Upper lobe of left lung (tissue), 6 donors: Measurements from ENCODE around the gene IRF2BP1. TPM values are rescaled to one million over a fixed set of nuclear protein-coding genes. Genes with fewer than 3 reads are reported as not detected.

Experiments used
- ATAC-seq, 2 donors: fragments of 200-7000 bp; cut with Tn5 transposase; one replicate each; pipeline ENCODE4 v1.9.1; 2022; ENCODE audit warnings: mild to moderate bottlenecking in 2 of 2, moderate library complexity in 2 of 2; ENCODE audit not compliant: low FRiP score in 2 of 2
- DNase-seq, 2 donors: peaks; one replicate each; pipeline ENCODE4 v3.0.0-alpha.2; 2019 to 2020
- H3K27ac ChIP-seq, 4 donors: fragments of 200-600 bp; sonication (generic); one replicate each; pipeline ENCODE4 v1.5.1; 2016 to 2019
- H3K27me3 ChIP-seq, 4 donors: fragments of 200-600 bp; sonication (generic); one replicate each; pipeline ENCODE4 v1.5.1; 2017 to 2019
- H3K36me3 ChIP-seq, 4 donors: fragments of 200-600 bp; sonication (generic); one replicate each; pipeline ENCODE4 v1.5.1; 2016 to 2019
- H3K4me1 ChIP-seq, 4 donors: fragments of 200-600 bp; sonication (generic); one replicate each; pipeline ENCODE4 v1.5.1; 2018 to 2019
- H3K4me3 ChIP-seq, 4 donors: fragments of 200-600 bp; sonication (generic); one replicate each; pipeline ENCODE4 v1.5.1; 2017 to 2019; ENCODE audit warnings: mild to moderate bottlenecking in 2 of 4, moderate library complexity in 1 of 4
- H3K9me3 ChIP-seq, 4 donors: fragments of 200-600 bp; sonication (generic); one replicate each; pipeline ENCODE4 v1.5.1; 2018 to 2019
- EP300 ChIP-seq, 4 donors: sonication (generic); formaldehyde crosslinking; IDR thresholded peaks; one replicate each; pipeline ENCODE4 v1.5.1; 2017; ENCODE audit warnings: antibody characterized with exemption in 4 of 4, control low read depth in 2 of 4
- POLR2A ChIP-seq, 4 donors: fragments of 450-650 bp; IDR thresholded peaks; one replicate each; pipeline ENCODE4 v1.5.1; 2016 to 2017; ENCODE audit warnings: antibody characterized with exemption in 4 of 4, mild to moderate bottlenecking in 2 of 4
- POLR2AphosphoS5 ChIP-seq, 2 donors: sonication (generic); formaldehyde crosslinking; IDR thresholded peaks; one replicate each; pipeline ENCODE4 v1.5.1; 2017; ENCODE audit warnings: antibody characterized with exemption in 2 of 2
- WGBS, 2 donors: methylation state at CpG; one replicate each; pipeline ENCODE4 v1.1.5; 2017 to 2018; 5-methylcytosine and 5-hydroxymethylcytosine counted together
- total RNA-seq, 6 donors: library from RNA; depleted of rRNA in 4 of 6; stranded (reverse); fragments of >200 nt in 4 of 6; gene quantifications; one replicate each; pipeline versions ENCODE4 v1.1.0 to v1.2.1, GENCODE V29; 2016 to 2021
- TF ChIP-seq, protein P1 (sequence below), 6 experiments: fragments of 450-650 bp in 4 of 6; fragments of 200-600 bp in 2 of 6; sonication (generic) in 2 of 6; IDR thresholded peaks; one replicate each; pipeline ENCODE4 v1.5.1; 2016 to 2019; ENCODE audit warnings: antibody characterized with exemption in 6 of 6
- donor health status: DM: no; HTN: no; CAD: no; lungs with moderate emphysema.
- donor health status: DM: no; HTN: yes; CAD: no; lungs with severe emphysema.

Gene IRF2BP1
- total RNA-seq, 6 donors from 2014 or later = 23.2 to 36.5 (median 30.5) TPM

DNA sequence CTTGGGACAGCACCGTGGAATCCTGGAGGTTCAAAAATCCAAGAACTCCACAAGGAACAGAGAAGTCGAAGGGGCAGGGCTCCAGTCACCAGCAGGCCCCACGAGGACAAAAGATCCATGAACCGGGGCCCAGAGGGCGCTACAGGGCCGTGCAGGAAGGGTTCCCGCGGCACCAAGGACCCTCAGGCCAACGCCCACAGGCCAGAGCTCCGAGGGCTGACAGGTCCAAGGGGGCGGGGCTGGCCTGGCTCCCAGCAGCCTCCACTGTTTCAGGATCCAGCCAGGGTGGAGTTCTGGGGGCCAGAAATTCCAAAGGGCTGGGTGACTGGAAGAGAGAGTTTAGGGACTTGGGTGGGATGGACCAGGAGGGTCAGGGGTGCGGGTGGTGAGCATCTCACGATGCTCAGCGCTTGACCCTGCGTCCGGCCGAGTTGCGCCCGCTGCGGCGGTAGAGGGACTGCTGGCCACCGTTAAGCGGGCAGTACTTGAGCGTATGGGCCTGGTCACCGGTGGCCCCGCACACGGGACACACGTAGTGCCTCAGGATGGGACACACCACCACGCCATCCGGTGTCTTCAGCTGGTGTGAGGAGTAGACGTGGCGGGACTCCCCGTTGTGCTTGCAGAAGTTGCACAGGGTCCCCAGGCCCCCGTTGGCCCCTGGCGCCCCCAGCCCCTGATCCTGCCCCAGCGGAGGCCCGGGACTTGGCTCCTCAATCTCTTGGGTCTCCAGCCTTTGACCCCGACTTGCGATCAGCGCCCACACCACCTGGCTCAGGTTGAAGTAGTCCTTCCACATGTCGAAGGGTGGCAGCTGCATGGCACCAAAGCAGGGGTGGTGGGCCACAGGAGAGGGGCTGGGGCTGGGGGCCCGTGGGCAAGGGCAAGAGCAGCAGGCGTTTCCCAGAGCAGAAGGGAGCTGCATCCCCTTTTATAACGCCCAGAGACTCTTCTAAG is 28.2 kb upstream of the IRF2BP1 start, which contains the start of gene NANOS2:
TSS of gene NANOS2 (minus strand) at position 905 of the 957 bp plus-strand sequence. CDS start at position 820, 85 bp downstream.
- peak; percentile 40 to 45 for ATAC-seq

DNA sequence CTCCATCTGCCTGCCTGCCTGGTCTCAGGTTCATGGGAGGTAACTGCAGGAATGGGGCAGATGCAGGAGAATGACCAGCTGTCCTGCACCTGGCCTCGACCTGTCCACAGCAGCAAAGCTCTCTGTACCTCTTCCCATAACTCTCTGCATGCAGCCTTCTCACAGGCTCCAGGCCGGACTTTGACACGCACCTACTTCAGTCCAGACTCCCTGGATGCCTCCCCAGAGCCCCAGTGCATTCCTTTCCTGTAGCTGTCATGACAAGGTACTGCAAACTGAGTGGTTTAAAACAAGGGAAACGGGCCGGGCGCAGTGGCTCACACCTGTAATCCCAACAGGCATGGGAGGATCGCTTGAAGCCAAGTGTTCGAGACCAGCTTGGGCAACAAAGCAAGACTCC is 25.4 kb upstream of the IRF2BP1 start:
- Histone ChIP-seq H3K4me1 (no peaks in the 10 kb centered on the region), H3K27ac (no peak overlapping the region), H3K36me3 (no peaks in the 10 kb centered on the region), H3K9me3 (no peaks in the 10 kb centered on the region), H3K27me3 (no peaks in the 10 kb centered on the region), H3K4me3 (no peak overlapping the region)
- DNase-seq = no peak
- TF ChIP-seq EP300 (IDR thresholded peaks at IDR 0.05) (no peak), POLR2A (IDR thresholded peaks at IDR 0.05) (no peak), POLR2AphosphoS5 (IDR thresholded peaks at IDR 0.05) (no peak)
- TF ChIP-seq, protein P1, sequence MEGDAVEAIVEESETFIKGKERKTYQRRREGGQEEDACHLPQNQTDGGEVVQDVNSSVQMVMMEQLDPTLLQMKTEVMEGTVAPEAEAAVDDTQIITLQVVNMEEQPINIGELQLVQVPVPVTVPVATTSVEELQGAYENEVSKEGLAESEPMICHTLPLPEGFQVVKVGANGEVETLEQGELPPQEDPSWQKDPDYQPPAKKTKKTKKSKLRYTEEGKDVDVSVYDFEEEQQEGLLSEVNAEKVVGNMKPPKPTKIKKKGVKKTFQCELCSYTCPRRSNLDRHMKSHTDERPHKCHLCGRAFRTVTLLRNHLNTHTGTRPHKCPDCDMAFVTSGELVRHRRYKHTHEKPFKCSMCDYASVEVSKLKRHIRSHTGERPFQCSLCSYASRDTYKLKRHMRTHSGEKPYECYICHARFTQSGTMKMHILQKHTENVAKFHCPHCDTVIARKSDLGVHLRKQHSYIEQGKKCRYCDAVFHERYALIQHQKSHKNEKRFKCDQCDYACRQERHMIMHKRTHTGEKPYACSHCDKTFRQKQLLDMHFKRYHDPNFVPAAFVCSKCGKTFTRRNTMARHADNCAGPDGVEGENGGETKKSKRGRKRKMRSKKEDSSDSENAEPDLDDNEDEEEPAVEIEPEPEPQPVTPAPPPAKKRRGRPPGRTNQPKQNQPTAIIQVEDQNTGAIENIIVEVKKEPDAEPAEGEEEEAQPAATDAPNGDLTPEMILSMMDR (IDR thresholded peaks at IDR 0.05) = no peak
- 66 to 80% methylated on average over 8 of the region's 8 CpGs for WGBS, 2 donors
- no peak for ATAC-seq

More for the DNA sequence above, 28.2 kb upstream of the IRF2BP1 start, which contains the start of gene NANOS2:
- H3K36me3 ChIP-seq = no peaks in the 10 kb centered on the region
- H3K9me3 ChIP-seq = no peaks in the 10 kb centered on the region
- peak in 1 of 2 donors; percentile 67 for DNase-seq
- TF ChIP-seq POLR2A (IDR thresholded peaks at IDR 0.05) = no peak
- TF ChIP-seq, protein P1 (IDR thresholded peaks at IDR 0.05) = peak in 2 of 6 experiments; percentile 8 to 12
- H3K27ac ChIP-seq = no peak within 1 kb of the TSS
- H3K4me3 ChIP-seq = no peak within 1 kb of the TSS
- no peaks in the 10 kb centered on the region for H3K27me3 ChIP-seq
- WGBS, 2 donors = 33 to 67% methylated on average over 19 to 43 of the region's 44 CpGs
- no peaks in the 10 kb centered on the region for H3K4me1 ChIP-seq

DNA sequence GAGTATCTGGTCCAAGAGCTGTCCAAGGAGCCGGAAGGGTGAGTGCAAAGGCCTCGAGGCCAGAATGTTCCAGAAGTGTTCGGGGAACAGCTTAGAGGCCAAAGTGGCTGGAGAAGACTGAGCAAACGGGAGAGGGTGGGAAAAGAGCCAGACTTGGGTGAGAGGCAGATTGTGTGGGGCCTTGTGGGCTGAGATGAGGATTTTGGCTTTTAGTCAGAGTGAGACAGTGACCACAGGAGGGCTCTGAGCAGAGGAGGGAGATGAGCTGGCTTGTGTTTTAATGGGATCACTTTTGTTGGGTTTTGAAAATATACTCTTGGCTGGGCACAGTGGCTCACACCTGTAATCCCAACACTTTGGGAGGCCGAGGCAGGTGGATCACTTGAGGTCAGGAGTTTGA is 23.0 kb upstream of the IRF2BP1 start:
- Histone ChIP-seq H3K9me3 (no peaks in the 10 kb centered on the region), H3K27me3 (no peaks in the 10 kb centered on the region), H3K4me3 (no peak overlapping the region), H3K4me1 (no peaks in the 10 kb centered on the region), H3K36me3 (no peaks in the 10 kb centered on the region), H3K27ac (no peak overlapping the region)
- 73 to 74% methylated on average over 5 of the region's 5 CpGs for WGBS, 2 donors
- DNase-seq = no peak
- ATAC-seq = no peak
- TF ChIP-seq, protein P1 (IDR thresholded peaks at IDR 0.05) = no peak
- TF ChIP-seq POLR2AphosphoS5 (IDR thresholded peaks at IDR 0.05) (no peak), POLR2A (IDR thresholded peaks at IDR 0.05) (no peak), EP300 (IDR thresholded peaks at IDR 0.05) (no peak)

DNA sequence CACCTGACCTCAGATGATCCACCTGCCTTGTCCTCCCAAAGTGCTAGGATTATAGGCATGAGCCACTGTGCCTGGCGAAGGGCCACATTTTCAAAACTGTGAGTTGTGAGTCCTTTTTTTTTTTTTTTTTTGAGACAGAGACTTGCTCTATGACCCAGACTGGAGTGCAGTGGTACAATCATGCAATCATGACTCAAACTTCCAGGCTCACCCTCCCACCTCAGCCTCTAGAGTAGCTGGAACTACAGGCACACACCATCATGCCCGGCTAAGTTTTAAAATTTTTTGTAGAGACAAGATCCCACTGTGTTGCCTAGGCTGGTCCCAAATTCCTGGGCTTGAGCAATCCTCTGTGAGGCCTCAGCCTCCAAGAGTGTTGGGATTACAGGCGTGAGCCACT is 20.3 kb upstream of the IRF2BP1 start:
- no peak overlapping the region for H3K27ac ChIP-seq

More for the DNA sequence above, 20.3 kb upstream of the IRF2BP1 start:
- Histone ChIP-seq H3K4me3 (no peak overlapping the region), H3K9me3 (no peaks in the 10 kb centered on the region), H3K4me1 (peaks cover 8 to 18% (median 13%) of the 10 kb centered on the region in 4 donors), H3K27me3 (no peaks in the 10 kb centered on the region), H3K36me3 (no peaks in the 10 kb centered on the region)
- TF ChIP-seq, protein P1 (IDR thresholded peaks at IDR 0.05) = no peak
- no peak for TF ChIP-seq EP300 (IDR thresholded peaks at IDR 0.05)
- TF ChIP-seq POLR2AphosphoS5 (IDR thresholded peaks at IDR 0.05) = no peak
- TF ChIP-seq POLR2A (IDR thresholded peaks at IDR 0.05) = no peak
- 90 to 91% methylated on average over 3 of the region's 3 CpGs for WGBS, 2 donors
- no peak for ATAC-seq
- no peak for DNase-seq
